NCI-H2081 treated with DMSO at 0.1 percent for 48 hours (cell line): ENCODE data around the gene KNL1.
"Not testable (repeated sequence)": the region's sequence is repeated elsewhere in the genome, so short reads cannot be mapped to it uniquely, and the experiment has no call there.

ENCODE experiments used
- DNase-seq: peaks from one replicate; lab custom pipeline; 2025; lab: John Stamatoyannopoulos, UW

KNL1 gene, protein sequence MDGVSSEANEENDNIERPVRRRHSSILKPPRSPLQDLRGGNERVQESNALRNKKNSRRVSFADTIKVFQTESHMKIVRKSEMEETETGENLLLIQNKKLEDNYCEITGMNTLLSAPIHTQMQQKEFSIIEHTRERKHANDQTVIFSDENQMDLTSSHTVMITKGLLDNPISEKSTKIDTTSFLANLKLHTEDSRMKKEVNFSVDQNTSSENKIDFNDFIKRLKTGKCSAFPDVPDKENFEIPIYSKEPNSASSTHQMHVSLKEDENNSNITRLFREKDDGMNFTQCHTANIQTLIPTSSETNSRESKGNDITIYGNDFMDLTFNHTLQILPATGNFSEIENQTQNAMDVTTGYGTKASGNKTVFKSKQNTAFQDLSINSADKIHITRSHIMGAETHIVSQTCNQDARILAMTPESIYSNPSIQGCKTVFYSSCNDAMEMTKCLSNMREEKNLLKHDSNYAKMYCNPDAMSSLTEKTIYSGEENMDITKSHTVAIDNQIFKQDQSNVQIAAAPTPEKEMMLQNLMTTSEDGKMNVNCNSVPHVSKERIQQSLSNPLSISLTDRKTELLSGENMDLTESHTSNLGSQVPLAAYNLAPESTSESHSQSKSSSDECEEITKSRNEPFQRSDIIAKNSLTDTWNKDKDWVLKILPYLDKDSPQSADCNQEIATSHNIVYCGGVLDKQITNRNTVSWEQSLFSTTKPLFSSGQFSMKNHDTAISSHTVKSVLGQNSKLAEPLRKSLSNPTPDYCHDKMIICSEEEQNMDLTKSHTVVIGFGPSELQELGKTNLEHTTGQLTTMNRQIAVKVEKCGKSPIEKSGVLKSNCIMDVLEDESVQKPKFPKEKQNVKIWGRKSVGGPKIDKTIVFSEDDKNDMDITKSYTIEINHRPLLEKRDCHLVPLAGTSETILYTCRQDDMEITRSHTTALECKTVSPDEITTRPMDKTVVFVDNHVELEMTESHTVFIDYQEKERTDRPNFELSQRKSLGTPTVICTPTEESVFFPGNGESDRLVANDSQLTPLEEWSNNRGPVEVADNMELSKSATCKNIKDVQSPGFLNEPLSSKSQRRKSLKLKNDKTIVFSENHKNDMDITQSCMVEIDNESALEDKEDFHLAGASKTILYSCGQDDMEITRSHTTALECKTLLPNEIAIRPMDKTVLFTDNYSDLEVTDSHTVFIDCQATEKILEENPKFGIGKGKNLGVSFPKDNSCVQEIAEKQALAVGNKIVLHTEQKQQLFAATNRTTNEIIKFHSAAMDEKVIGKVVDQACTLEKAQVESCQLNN (N-terminal part only)

DNA sequence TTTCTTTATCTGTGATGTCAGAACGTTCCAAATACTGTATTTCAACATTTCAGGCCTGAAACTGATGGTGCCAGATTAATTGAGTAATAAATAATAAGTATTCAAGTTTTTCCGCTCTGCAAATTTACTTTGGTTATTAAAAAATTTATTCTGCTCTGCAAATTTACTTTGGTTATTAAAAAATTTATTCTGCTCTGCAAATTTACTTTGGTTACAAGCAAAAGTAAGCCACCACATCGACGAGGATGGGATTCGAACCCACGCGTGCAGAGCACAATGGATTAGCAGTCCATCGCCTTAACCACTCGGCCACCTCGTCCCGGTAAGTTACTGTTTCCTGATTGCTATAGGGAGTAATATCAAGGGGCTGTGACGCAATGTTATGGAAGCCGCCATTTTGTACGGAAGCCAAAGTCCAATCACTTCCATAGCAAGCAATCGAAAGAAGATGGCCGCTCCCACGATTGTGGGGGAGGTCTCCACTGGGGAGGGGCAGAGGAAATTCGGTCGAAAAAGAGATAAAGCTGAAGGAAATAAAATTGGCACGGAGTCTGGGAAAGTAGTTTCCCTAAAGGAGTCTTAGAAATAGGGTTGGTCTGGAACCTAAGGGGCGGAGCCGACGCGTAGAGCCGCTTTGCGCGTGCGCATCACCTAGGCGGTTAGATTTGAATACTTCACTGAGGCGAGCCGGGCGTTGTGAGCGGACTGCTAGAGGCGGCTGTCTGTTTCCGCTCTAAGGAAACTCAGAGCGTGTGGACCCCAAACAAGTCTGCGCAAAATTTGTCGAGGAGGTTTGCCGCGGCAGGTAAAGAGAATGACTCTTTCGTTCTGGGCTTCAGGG, at the start of gene KNL1:
Gene KNL1, plus strand, starts transcription at position 662 of the 841 bp plus-strand sequence. CDS start 8,683 bp downstream, outside the sequence.
- peak; percentile 89 for DNase-seq

DNA sequence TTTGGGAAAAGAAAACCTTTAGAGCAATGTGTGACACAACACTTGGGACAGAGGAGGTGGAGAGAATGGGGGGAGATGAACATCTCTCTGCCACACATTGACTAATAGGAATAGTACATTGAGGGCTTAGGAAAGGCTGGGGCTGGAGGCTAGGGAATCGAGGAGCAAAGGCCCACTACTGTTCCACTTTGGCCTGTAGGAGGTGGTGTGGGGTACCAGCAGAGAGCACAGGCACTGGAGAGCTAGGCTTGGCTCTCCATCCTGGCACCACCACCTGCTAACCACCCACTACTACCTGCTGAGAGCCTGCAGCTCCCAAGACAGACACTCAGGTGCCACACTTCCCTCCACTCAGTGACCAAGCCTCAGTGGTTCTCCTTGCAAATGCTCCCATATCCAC, 48.6 kb upstream of the KNL1 start:
- no peak for DNase-seq

DNA sequence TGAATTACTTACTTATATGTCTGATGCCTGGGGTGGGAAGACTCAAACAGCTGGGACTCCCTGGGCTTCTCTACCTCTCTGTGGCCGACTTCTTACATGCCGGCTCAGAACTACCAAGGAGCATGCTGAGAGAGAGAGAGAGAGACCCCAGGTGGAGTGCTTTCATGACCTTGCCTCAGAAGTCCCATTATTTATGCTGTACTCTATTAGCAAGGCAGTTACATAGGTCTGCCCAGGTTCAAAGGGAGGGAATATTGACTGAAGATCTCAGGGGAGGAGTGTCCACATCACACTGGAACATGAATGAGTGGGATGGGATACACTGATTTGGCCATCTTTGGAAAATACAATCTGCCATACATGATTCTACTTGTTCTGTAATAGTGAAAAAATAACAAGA, 45.4 kb upstream of the KNL1 start:
- no peak for DNase-seq

GRCh38 chr15:40549894-40550293, 44.2 kb upstream of the KNL1 start:
- DNase-seq, result no peak

- DNase-seq, result no peak
Measured at GRCh38 chr15:40550341-40551037, 43.6 kb upstream of the KNL1 start.

- no peak for DNase-seq
Measured at GRCh38 chr15:40554161-40554525, 39.9 kb upstream of the KNL1 start.

GRCh38 chr15:40555876-40556275, 38.2 kb upstream of the KNL1 start:
- no peak for DNase-seq

DNA sequence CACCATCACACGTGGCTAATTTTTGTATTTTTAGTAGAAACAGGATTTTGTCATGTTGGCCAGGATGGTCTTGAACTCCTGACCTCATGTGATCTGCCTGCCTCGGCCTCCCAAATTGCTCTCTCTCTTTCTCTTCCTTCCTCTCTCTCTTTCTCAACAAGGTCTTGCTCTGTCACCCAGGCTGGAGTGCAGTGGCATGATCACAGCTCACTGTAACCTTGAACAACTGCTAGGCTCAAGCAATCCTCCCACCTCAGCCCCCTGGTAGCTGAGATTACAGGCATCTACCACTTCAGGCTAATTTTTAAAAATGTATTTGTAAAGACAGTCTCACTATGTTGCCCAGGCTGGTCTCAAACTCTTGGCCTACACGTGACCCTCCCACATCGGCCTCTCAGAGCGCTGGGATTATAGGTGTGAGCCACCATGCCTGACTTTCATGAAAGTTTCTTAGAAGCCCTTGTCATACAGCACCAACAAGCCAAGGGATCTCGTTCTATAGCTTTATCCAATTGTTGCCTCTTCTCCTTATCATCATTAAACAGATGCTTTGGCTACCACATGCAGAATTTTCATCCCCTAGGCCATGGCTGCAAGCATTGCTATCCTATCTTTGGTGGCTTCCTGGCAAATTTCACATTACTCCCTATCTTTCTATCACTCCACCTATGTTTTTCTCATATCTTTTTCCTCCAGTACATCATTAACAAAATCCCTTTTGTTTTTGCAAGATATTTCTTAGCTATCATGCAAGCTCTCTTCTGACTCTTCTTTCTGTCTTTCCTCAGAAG, 34.9 kb upstream of the KNL1 start:
- DNase-seq, result no peak

DNA sequence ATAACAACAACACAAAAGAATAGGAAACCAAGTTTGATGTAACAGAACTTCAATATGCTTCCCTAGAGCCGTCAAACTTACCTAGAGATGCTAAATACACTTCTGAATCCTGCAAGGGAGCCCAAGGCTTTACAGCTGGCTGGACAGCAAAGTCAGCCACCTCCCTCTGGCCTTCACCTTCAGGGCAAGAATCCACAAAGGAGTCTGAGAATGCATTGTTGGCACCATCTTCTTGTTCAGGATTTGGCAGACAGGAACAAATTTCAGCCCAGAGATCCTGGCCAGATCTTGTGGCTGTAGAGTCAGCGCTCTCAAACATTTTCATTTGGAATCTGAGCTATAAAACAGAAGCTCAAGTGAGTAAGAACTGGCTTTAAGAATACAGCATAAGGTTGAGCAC, 31.4 kb upstream of the KNL1 start:
- no peak for DNase-seq

DNA sequence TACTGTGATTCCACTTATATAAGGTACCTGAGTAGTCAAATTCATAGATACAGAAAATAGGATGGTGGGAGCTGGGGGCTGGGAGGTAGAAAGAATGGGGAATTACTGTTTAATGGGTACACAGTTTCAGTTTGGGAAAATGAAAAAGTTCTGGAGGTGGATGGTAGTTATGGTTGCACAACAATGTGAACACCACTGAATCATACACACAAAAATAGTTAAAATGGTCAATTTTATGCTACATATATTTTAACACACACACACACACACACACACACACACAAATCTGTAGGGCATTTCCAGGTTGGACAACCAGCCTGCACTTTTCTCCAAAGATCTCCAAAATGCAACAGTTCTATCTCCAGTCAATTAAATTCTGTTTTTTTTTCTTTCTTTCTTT, 30.6 kb upstream of the KNL1 start:
- DNase-seq, result no peak

DNA sequence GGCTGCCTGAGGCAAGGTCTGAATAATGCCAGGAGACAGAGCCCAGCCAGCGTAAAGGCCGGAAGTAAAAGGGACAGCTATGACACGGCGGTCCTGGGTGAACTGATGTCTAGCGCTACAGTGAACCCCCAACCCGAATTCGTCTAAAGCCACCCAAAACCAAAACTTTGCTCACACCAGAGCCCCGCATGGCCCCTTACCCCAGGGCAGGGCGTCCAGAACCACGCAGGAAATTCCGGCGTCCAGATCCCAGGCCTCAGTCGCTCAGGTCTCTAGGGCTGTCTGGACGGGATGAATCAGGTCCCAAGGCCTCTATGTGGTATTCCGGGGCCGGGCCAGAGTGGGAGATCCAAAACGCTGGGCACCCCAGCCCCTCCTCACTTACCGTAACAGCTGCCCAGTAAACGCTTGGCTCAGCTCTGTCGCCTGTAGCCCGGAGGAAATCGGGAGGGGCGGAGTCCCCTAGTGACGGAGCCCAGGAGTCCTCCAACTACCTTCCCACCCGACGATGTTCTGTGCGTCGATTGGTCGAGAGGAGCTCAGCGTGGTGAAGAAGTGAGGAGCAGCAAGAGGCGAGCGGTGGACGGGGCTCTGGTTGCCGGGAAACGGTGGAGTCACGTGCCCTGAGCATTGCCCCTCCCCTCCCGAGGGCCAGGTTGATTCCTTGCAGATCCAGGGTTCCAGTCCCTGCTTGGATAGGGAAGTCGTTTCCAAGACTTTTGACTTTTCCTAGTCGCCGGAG, 29.3 kb upstream of the KNL1 start, which contains the start of gene CCDC32:
Gene CCDC32, minus strand, starts transcription at position 452 of the 742 bp plus-strand sequence. CDS start 2,027 bp downstream, outside the sequence.
- peak; percentile 96 for DNase-seq

DNA sequence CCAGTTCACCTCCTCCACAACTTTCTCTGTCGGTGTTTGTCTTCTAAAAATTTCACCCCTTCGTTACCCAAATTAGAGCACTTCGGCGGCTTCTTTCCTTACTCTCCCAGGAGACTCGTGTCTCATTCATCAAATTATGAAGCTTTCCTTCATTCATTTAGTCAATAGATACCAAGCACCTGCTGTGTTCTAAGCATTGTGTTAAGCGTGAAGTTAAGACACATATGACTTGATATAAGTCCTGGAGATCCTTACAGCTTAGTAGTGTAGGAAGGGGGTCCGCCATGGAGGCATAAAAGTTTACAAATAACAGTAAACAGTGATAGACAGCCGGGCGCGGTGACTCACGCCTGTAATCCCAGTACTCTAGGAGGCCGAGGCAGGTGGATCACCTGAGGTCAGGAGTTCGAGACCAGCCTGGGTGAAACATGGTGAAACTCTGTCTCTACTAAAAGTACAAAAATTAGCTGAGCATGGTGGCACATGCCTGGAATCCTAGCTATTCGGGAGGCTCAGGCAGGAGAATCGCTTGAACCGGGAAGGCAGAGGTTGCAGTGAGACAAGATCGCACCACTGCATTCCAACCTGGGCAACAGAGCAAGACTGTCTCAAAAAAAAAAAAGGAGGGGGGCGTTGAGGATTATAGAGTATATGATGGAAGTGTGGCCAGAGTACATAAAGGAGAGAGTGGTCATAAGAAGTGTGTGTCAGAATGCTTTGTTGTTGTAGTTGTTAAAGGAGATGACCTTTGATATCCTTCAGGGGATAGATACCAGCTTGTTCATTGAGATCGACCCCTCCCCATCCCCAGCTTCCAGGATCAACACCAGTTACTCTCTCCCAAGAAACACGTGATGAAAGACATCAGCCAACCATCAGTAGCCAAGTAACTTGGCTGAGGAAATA, 28.5 kb upstream of the KNL1 start:
- no peak for DNase-seq

- no peak for DNase-seq
Measured at GRCh38 chr15:40567111-40567510, 26.9 kb upstream of the KNL1 start.

GRCh38 chr15:40569129-40569953, 24.7 kb upstream of the KNL1 start, which contains the start of gene RPUSD2:
Gene RPUSD2, plus strand, starts transcription at chr15:40569299. Its CDS starts 39 bp downstream, at chr15:40569338.
- DNase-seq, result peak; percentile 58

- DNase-seq, result no peak
Measured at GRCh38 chr15:40575113-40575512, 18.9 kb upstream of the KNL1 start.

DNA sequence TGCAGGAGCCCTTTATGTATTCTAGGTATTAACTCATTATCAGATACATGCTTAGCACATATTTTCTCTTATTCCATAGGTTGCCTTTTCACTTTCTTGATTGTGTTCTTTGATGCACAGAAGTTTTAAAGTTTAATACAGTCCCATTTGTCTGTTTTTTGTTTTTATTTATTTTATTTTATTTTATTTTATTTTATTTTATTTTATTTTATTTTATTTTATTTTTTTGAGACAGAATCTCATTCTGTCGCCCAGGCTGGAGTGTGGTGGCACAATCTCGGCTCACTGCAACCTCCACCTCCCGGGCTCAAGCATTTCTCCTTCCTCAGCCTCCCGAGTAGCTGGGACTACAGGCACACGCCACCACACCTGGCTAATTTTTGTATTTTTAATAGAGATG, 17.1 kb upstream of the KNL1 start:
- DNase-seq, result not testable (repeated sequence)

DNA sequence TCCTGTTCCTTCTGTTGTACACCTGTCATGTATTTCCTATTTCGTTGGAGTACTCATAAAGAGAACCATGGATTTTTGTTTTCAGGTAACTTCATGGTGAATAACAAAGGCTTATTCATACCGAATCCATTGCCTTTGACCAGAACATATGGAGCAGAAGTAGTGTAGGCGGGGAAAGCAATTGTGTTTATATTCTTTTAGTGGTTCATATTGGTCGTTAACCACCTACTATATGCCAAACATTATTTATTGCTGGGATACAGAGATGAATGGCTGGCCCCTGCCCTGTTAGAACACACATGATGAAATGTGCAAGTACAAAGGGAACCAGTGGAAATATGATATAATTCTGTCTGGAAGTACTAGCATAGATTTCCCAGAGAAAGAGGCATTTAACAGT, 15.2 kb upstream of the KNL1 start:
- no peak for DNase-seq
